Suprapubic skin (tissue), 4 donors: Measurements from ENCODE around the gene PNPLA1. TPM values are rescaled to one million over a fixed set of nuclear protein-coding genes. Genes with fewer than 3 reads are reported as not detected.

ENCODE experiments used
- DNase-seq, 2 donors: peaks; one replicate each; pipeline ENCODE4 v3.0.0-alpha.2; 2019; ENCODE audit warnings: low spot score in 2 of 2
- H3K27ac ChIP-seq: fragments of 200-600 bp; sonication (generic); one replicate; pipeline ENCODE4 v1.5.1; 2019
- H3K27me3 ChIP-seq: fragments of 200-600 bp; sonication (generic); one replicate; pipeline ENCODE4 v1.5.1; 2019
- H3K36me3 ChIP-seq: fragments of 200-600 bp; sonication (generic); one replicate; pipeline ENCODE4 v1.5.1; 2019
- H3K4me1 ChIP-seq: fragments of 200-600 bp; sonication (generic); one replicate; pipeline ENCODE4 v1.5.1; 2019
- H3K4me3 ChIP-seq: fragments of 200-600 bp; sonication (generic); one replicate; pipeline ENCODE4 v1.5.1; 2019; ENCODE audit warnings: mild to moderate bottlenecking
- H3K9me3 ChIP-seq: fragments of 200-600 bp; sonication (generic); one replicate; pipeline ENCODE4 v1.5.1; 2019
- EP300 ChIP-seq: sonication (generic); formaldehyde crosslinking; IDR thresholded peaks from one replicate; pipeline ENCODE4 v1.6.1; 2017; ENCODE audit warnings: antibody characterized with exemption
- POLR2A ChIP-seq, 2 donors: fragments of 450-650 bp; IDR thresholded peaks; one replicate each; pipeline ENCODE4 v1.6.1; 2017; ENCODE audit warnings: antibody characterized with exemption in 2 of 2, mild to moderate bottlenecking in 2 of 2, moderate library complexity in 2 of 2
- POLR2AphosphoS5 ChIP-seq, 3 donors: sonication (generic); formaldehyde crosslinking; IDR thresholded peaks; one replicate each; pipeline ENCODE4 v1.6.1; 2017; ENCODE audit warnings: antibody characterized with exemption in 3 of 3
- WGBS: methylation state at CpG from one replicate; pipeline ENCODE4 v1.1.5; 2018; 5-methylcytosine and 5-hydroxymethylcytosine counted together
- total RNA-seq, 4 donors: library from RNA; depleted of rRNA; stranded (reverse); fragments of >200 nt; gene quantifications; one replicate each; pipeline ENCODE4 v1.1.0, GENCODE V29; 2016
- TF ChIP-seq, protein P1 (sequence below), 2 donors: fragments of 200-600 bp in 1 of 2; fragments of 450-650 bp in 1 of 2; sonication (generic) in 1 of 2; IDR thresholded peaks; one replicate each; pipeline ENCODE4 v1.5.1; 2016 to 2019; ENCODE audit warnings: antibody characterized with exemption in 2 of 2, mild to moderate bottlenecking in 1 of 2, moderate library complexity in 1 of 2

PNPLA1 gene
- total RNA-seq, 4 donors from 2014 or later: 15.7 to 40.3 (median 32.9) TPM

GRCh38 chr6:36352477-36353157 lies 82.8 kb downstream of the PNPLA1 start:
- H3K27ac ChIP-seq: no peak overlapping the region
- DNase-seq: no peak
- H3K36me3 ChIP-seq: no peaks in the 10 kb centered on the region
- TF ChIP-seq, protein P1, sequence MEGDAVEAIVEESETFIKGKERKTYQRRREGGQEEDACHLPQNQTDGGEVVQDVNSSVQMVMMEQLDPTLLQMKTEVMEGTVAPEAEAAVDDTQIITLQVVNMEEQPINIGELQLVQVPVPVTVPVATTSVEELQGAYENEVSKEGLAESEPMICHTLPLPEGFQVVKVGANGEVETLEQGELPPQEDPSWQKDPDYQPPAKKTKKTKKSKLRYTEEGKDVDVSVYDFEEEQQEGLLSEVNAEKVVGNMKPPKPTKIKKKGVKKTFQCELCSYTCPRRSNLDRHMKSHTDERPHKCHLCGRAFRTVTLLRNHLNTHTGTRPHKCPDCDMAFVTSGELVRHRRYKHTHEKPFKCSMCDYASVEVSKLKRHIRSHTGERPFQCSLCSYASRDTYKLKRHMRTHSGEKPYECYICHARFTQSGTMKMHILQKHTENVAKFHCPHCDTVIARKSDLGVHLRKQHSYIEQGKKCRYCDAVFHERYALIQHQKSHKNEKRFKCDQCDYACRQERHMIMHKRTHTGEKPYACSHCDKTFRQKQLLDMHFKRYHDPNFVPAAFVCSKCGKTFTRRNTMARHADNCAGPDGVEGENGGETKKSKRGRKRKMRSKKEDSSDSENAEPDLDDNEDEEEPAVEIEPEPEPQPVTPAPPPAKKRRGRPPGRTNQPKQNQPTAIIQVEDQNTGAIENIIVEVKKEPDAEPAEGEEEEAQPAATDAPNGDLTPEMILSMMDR (IDR thresholded peaks at IDR 0.05): no peak
- TF ChIP-seq POLR2A (IDR thresholded peaks at IDR 0.05) (no peak), POLR2AphosphoS5 (IDR thresholded peaks at IDR 0.05) (no peak), EP300 (no peak)
- 74% methylated on average over 8 of the region's 8 CpGs for WGBS
- no peaks in the 10 kb centered on the region for H3K4me1 ChIP-seq
- H3K27me3 ChIP-seq: no peaks in the 10 kb centered on the region
- no peaks in the 10 kb centered on the region for H3K9me3 ChIP-seq
- H3K4me3 ChIP-seq: no peak overlapping the region

GRCh38 chr6:36353411-36353915 lies 83.6 kb downstream of the PNPLA1 start:
- H3K27ac ChIP-seq: no peak overlapping the region

DNA sequence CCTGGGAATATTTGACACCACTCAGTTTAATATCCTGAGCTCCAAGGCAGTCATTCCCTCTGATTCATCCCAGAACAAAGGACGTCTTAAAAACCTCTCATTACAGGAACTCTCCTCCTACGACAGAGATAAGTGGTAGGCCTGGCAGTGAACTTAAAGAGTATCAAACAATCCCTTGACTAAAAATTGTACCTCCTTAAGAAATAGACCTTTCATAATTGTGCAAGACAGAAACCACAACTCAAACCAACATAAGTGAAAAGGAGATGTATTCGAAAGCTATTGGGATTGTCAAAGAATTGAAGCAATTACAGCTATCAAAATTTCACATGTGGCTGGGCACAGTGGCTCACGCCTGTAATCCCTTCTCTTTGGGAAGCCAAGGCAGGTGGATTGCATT lies 86.0 kb downstream of the PNPLA1 start:
- TF ChIP-seq, protein P1 (IDR thresholded peaks at IDR 0.05): no peak
- TF ChIP-seq POLR2AphosphoS5 (IDR thresholded peaks at IDR 0.05) (no peak), EP300 (no peak), POLR2A (IDR thresholded peaks at IDR 0.05) (no peak)
- WGBS: 85% methylated on average over 4 of the region's 4 CpGs

More at GRCh38 chr6:36353411-36353915, 83.6 kb downstream of the PNPLA1 start:
- 60% methylated on average over 4 of the region's 4 CpGs for WGBS
- no peak for TF ChIP-seq POLR2AphosphoS5 (IDR thresholded peaks at IDR 0.05)
- TF ChIP-seq, protein P1 (IDR thresholded peaks at IDR 0.05): no peak
- no peak for TF ChIP-seq POLR2A (IDR thresholded peaks at IDR 0.05)
- no peak for TF ChIP-seq EP300
- DNase-seq: no peak
- Histone ChIP-seq H3K27me3 (no peaks in the 10 kb centered on the region), H3K36me3 (no peaks in the 10 kb centered on the region), H3K4me3 (no peak overlapping the region), H3K9me3 (no peaks in the 10 kb centered on the region), H3K4me1 (no peaks in the 10 kb centered on the region)

DNA sequence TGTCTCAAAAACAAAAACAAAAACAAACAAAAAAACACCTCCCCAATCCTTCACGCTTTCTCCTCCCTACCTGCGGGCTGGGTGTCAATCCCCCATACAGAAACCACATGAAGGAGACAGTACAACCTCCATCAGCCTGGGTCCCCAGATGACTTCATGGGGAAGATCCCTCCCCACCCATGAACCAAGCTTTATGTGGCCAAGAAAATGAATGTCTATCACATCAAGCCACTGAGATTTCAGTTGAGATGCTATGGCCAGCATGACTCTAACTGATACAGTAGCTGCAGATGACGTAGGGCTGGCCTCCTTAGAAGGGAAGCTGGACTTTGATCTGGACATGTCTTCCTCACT lies 88.0 kb downstream of the PNPLA1 start:
- Histone ChIP-seq H3K4me3 (no peak overlapping the region), H3K27me3 (no peaks in the 10 kb centered on the region), H3K9me3 (no peaks in the 10 kb centered on the region), H3K4me1 (peaks cover 12% of the 10 kb centered on the region), H3K36me3 (no peaks in the 10 kb centered on the region), H3K27ac (no peak overlapping the region)
- TF ChIP-seq POLR2A (IDR thresholded peaks at IDR 0.05): no peak
- no peak for TF ChIP-seq EP300
- TF ChIP-seq POLR2AphosphoS5 (IDR thresholded peaks at IDR 0.05): no peak
- TF ChIP-seq, protein P1 (IDR thresholded peaks at IDR 0.05): no peak
- DNase-seq: no peak
- 91% methylated on average over 3 of the region's 3 CpGs for WGBS

More for the DNA sequence above, 86.0 kb downstream of the PNPLA1 start:
- H3K27me3 ChIP-seq: no peaks in the 10 kb centered on the region
- no peak for DNase-seq
- H3K36me3 ChIP-seq: no peaks in the 10 kb centered on the region
- H3K9me3 ChIP-seq: no peaks in the 10 kb centered on the region
- H3K4me3 ChIP-seq: no peak overlapping the region
- H3K27ac ChIP-seq: no peak overlapping the region
- H3K4me1 ChIP-seq: peaks cover 12% of the 10 kb centered on the region

Other genes starting within 250 kb of the PNPLA1 start
- gene SLC26A8, start 245.4 kb upstream of the PNPLA1 start, total RNA-seq: not detected
- 100 to 1,000 TPM in 1 of 4 donors, 10 to 100 TPM in 3; 51.7 to 105 (median 57.8) TPM for gene MAPK14, start 242.3 kb upstream of the PNPLA1 start, total RNA-seq
- 100 to 1,000 TPM in 3 of 4 donors, 10 to 100 TPM in 1; 72.5 to 109 (median 105) TPM for gene MAPK13, start 139.5 kb upstream of the PNPLA1 start, total RNA-seq
- 10 to 100 TPM; 19.3 to 28.5 (median 20.5) TPM for gene BRPF3, start 73.3 kb upstream of the PNPLA1 start, total RNA-seq
- under 1 TPM in 1 of 4 donors, not detected in 3; 0.11 TPM for gene BNIP5, start 66.8 kb downstream of the PNPLA1 start, total RNA-seq
- 10 to 100 TPM in 2 of 4 donors, 1 to 10 TPM in 2; 5.9 to 13.0 (median 9.5) TPM for gene ETV7, start 117.6 kb downstream of the PNPLA1 start, total RNA-seq
- not detected for gene PXT1, start 172.8 kb downstream of the PNPLA1 start, total RNA-seq
- 10 to 100 TPM; 39.3 to 63.3 (median 56.9) TPM for gene KCTD20, start 172.9 kb downstream of the PNPLA1 start, total RNA-seq